Activated naive CD4-positive, alpha-beta T cell treated with Interleukin-2 at 50 U/mL for 16 hours (primary cell): Measurements from ENCODE around the gene PRODH.
"Not testable (repeated sequence)": the region's sequence is repeated elsewhere in the genome, so short reads cannot be mapped to it uniquely, and the experiment has no call there.

Source experiments
- DNase-seq: peaks from one replicate; pipeline ENCODE4 v3.0.0-alpha.2; 2020

PRODH gene

DNA sequence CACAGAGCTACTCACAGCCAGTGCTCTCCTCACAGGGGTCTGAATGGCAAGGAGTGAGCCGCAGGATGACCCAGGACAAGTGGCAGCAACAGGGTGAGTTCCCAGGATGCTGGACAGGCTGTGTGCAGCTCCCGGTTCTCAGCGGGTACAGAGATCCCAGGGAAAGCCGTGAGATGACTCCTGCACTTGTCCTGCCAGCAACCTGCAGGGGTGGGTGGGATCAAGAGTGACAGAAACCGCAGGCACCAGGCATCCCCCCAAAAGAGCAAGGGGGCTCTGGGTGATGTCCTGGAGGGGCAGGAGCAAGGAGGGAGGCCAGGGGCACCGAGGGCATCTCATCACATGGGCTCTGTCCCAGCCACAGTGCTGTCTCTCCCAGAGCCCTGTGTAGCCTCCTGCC is 15.9 kb upstream of the PRODH start:
- DNase-seq: no peak

DNA sequence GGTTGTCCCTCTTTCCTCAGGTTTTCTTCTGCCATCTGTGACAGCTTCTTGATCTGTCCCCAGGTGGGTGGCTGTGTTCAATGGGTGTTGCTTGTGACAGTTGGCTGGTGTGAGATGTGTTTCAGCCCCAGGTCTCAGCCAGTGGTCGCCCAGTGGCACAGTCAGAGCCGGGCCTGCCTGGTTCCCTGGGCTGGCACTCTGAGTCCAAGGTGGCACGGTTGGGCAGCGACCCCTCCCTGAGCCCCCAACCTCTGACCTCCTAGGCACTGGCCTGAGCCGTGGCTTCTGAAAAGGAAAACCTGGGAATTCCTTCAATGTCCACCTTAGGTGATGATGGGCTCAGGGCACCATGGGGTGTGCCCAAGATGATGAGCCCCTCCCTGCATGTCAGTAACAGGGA is 14.0 kb upstream of the PRODH start:
- DNase-seq: peak; percentile 1

DNA sequence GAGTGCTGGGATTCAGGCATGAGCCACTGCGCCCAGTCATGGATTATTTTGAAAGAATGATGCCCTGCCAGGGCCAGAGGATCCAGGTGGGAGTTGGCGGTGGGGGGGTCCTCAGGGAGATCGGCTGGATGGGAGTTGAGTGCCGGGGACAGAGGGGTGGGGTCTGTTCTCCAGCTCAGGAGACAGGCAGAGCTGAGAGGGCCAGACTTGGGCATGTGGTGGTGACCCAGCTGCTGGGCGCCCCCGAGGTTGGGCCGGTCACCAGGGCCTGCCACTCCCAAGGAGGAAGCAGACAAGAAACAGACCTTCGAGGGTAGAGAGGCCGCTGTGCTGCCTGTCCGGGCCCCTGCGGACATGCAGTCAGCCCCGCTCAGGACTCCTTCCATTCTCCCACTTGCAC is 11.8 kb upstream of the PRODH start:
- DNase-seq: no peak

DNA sequence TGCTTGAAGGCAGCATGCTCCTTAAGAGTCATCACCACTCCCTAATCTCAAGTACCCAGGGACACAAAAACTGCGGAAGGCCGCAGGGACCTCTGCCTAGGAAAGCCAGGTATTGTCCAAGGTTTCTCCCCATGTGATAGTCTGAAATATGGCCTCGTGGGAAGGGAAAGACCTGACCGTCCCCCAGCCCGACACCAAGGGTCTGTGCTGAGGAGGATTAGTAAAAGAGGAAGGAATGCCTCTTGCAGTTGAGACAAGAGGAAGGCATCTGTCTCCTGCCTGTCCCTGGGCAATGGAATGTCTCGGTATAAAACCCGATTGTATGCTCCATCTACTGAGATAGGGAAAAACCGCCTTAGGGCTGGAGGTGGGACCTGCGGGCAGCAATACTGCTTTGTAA is 11.0 kb upstream of the PRODH start:
- DNase-seq: not testable (repeated sequence)

DNA sequence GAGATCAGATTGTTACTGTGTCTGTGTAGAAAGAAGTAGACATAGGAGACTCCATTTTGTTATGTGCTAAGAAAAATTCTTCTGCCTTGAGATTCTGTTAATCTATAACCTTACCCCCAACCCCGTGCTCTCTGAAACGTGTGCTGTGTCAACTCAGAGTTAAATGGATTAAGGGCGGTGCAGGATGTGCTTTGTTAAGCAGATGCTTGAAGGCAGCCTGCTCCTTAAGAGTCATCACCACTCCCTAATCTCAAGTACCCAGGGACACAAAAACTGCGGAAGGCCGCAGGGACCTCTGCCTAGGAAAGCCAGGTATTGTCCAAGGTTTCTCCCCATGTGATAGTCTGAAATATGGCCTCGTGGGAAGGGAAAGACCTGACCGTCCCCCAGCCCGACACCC is 2.6 kb upstream of the PRODH start:
- not testable (repeated sequence) for DNase-seq

DNA sequence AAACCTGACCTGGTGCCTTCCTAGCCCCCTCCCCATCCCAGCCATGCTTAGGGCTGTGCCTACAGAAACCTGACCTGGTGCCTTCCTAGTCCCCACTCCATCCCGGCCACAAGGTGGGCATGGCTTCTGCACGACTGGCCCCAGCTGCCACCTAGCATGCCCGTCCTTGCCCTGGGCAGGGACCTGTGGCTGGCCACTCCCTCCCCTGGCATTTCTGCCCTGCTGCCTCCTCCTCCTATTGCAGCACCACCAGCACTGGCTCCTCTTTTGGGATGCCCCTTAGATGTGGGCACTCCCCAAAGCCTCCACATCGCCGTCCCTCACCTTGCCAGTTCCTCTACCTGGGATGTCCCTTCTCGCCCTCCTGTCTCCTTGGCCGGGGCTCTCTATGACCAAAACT is 1.4 kb downstream of the PRODH start:
- not testable (repeated sequence) for DNase-seq

DNA sequence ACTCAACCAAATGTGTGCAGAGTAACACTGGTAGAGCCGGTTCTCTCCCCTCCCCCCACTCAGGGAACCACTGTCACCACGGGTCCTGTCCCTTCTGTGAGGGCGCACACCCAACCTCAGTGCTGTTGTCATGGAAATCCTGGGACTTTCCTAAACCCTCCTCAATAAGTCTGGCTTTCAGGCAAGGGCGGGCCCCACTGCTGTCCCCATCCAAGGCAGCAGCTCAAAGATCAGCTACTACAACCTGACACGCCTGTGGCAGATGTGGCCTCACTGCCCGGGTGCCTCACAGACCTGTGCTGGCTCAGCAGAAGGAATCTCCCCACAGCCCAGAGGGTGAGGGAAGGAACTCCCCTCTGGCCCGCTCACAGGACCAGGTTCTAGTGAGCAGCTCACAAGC is 2.2 kb downstream of the PRODH start:
- no peak for DNase-seq

DNA sequence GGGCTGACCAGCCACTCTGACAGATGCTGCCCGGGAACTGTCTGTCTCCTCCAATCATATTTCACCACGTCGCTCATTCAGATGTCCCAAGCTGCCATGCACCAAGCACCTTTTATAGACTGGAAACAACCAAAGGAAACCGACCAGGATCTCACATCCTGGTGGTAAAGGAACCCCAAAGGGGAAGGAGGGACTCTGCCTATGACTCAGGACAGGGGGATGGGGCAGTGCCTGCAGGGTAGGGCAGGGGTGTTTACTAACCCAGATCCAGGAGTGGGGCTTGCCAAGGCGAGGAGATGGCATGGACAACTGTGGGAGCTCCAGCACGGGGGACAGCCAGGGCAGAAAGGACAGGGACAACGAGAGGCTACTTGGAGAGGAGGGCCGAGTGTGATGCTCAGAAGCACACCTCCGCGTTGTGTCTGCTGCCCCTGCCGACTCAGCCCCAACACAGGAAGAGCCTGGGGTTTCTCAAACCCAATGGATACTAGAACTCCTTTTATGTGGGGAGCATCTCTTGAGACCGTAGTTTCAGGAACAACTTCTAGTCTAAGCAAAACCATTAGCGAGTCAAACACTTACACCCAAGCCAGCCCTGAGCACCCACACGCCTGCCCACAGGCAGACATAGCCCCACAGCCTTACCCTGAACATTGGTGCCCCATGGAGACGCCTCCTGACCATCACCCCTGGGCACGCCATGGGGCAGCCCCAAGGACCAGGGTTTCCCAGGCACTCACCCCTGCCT is 4.0 kb downstream of the PRODH start:
- DNase-seq: no peak

DNA sequence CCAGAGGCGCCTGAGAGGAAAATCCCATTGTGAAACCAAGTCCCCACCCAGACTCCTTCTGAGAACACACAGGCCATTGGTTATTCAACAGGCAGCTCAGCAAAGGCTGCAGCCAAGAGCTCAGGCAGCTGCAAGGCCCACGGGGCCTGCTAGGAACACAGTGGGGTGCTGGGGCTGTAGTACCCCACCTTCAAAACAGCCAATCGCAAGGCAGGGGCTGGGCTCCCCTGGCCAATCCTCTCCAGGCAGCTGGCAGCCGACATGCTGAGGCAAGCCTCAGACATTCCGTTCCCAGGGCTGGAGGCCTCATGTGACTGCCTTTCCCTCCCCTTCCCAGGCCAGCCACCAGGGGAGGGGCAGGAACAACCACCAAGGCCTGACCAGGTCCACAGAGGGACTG is 6.6 kb downstream of the PRODH start:
- DNase-seq: no peak

DNA sequence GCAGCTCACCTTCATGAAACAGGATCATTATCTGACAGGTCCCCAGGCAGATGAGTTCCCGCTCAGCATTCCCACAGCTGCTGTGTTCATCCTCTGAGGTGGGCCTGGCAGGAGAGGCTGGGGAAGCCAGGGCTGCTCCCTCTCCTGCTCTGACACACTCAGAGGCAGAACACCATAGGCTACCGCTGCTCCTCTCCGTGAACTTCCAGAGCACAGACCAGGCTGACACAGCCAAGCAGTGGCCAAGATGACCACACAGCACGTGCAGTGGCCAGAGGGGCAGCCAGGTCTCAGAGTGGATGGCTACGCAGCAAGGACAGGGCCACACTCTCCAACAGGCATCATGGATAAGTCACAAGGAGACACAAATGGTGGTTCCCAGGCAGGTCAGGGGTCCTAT is 8.5 kb downstream of the PRODH start:
- no peak for DNase-seq

DNA sequence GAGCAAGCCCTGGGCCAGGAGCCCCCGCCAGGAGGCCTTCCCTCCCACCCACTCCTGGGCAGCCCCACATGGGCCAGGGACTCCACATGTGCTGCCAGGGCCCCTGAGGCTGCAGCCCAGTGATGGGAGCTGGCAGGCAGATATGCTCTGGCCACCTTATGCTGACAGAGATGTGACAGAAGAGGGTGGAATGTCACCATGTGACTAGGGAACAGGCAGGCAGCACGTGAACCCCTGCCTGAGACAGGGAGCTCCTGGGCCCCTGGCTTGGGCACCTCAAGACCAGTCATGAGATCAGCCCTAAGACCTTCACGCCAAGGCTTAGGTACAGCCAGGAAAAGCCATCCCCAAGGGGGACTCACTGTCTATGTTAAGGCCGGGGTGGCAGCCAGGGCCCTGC is 9.1 kb downstream of the PRODH start:
- no peak for DNase-seq

DNA sequence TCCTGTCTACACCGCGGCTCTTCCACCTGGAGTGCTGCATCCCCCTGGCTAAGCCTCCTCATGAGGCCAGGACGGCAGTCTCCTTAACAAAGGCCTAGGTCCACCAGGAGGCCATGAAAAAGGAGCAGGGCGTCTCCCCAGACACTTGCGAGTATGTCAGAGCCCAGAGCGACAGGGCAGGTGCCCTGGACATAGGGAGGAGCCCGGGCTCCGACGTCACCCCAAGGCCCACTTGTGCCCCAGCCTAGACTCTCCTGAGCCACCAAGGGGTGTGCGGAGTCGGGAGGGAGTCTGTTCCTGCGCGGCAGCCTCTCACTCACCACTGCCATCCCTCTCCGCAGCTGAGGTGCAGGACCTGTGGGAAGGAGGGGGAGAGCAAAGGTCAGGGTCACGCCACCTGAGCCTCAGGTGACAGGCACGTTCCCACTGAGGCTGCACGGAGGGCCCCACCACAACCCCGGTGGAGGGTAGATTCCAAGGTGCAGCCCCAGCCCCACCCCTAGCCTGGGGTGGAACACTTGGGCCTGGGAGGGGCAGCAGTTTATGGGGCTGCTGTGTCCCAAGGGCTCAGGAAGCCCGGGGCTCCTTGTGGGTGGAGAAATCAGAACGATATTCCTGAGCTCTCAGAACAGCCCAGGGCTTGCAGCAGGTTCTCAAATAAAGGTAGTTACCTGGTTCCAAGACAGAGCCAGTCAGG is 10.6 kb downstream of the PRODH start:
- no peak for DNase-seq

DNA sequence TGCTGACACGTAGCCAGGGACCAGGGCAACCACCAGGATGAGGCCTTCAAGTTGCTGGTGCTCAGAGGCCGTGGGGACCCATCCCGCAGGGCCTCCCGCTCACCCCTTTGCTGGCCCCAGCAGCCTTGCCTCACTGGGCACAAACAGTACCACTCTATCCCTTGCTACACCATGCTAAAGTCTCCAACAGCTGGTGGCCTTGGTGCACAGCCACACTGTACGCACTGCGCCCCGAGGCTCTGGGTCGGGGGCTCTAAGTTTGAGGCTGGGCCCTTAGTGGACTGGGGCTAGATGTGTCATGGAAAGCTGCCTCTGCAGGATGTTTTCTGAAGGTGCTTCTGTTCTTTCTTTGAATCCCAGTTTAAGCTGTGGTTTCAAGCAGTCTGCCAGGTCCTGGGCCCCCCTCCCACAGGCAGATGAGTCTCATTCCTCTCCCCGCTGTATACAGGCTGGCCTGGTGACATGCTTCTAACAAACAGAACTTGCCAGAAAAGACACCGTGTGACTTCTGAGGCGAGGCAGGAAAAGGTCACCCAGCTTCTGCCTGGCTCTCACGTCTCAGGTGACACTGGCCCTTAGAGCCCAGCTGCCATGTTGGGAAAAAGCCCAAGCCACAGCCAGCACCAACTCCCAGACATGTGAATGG is 15.7 kb downstream of the PRODH start:
- not testable (repeated sequence) for DNase-seq

DNA sequence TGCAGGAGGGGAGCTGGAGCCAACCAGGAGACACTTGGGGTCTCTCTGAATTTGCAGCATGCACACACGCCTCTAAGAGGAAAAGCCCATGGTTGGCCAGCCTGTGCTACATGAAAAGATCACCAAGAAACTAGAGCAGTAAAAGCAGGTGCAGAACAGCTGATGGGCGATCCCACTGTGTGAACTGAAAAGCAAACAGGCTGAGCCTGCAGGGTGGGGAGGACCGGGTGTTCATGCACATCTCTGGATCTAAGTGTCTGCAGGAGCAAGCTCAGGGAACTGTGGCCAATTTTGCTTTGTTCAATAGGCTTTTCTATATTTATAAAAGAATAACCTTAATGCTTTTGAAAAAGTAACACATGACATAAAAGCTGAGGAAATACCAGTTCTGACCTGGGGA is 18.3 kb downstream of the PRODH start:
- not testable (repeated sequence) for DNase-seq

DNA sequence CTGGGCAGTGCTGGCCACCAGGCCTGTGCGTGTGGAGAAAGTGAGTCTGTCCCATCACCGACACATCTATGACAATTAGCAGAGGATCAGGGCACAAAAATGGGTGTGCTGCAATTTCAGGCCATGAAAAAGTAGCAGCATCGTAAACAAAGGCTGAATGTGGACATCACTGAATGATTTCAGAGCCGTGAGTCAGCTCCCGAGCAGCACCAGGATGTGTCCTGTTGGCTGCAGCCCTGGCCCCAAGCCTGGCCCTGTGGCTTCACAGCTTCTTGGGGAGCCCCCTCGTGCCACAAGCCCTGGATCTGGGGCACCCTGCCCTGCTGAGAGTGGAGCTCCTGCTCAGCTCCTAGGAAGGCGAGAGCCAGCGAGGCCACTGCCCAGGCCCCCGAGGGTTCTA is 20.5 kb downstream of the PRODH start:
- DNase-seq: not testable (repeated sequence)

DNA sequence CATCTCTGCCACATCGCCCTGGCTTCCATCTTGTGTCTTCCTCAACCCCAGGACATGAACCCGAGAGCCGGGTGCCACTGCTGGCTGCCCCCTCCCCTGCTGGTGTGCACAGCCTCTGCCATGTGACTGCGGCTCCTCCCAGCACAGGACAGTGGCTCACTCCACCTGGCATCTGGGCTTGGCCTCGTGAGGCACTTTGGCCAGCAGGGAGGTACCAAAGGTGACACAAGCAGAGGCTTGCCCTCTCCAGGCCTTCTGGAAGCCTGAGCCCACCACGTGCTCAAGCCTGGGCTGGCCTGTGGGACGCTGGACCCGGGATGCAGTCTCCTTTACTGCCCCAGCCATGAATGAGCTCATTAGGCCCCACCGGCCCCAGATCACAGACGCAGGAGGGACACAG is 21.5 kb downstream of the PRODH start:
- not testable (repeated sequence) for DNase-seq

DNA sequence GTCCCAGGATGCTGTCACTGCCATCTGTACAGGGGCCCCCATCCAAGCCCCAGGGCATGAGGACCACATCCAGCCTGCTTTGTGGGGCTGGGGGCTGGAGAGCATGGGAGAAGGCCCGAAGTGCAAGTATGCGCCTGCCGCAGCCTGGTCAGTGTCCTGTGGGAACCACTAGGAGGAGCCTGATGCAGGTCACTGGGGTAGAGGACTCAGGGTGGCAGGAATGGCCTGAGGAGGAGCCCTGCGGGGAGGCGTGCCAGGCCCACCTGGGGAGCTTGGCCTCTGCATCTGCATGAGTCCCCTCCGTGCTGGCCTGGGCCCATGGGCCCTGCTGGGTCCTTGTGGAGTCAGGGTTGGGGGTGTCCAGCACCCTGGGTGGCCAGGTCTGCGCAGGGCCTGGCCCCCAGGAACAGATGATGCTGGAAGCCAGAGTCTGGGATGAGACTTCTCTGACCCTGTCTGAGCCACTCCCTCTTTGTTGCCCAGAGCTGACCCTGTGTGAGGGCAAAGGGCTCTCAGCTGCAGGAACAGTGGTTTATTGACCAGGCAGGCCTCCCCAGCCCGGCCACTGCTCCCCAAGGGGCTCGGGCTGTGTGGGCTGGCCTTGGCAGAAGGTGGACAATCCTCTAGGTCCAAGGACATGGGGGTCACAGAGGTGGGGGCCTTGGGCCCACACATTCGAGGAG is 23.7 kb downstream of the PRODH start:
- not testable (repeated sequence) for DNase-seq

DNA sequence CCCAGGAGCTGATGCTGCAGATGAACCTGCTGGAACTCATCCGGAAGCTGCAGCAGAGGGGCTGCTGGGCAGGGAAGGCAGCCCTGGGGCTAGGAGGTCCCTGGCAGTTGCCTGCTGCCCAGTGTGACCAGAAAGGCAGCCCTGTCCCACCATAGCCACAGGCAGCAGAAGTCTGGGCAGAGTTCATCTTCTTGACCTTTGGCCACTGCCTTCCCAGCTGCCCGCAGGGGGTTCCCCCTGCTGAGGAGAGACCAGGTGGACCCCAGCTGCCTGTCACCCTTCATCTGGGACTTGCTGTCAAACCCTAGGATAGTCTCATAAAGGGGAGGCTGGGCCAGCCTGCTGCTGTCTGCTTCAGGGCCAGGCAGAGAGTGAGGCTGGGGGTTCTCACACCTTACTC is 24.6 kb downstream of the PRODH start:
- not testable (repeated sequence) for DNase-seq

DNA sequence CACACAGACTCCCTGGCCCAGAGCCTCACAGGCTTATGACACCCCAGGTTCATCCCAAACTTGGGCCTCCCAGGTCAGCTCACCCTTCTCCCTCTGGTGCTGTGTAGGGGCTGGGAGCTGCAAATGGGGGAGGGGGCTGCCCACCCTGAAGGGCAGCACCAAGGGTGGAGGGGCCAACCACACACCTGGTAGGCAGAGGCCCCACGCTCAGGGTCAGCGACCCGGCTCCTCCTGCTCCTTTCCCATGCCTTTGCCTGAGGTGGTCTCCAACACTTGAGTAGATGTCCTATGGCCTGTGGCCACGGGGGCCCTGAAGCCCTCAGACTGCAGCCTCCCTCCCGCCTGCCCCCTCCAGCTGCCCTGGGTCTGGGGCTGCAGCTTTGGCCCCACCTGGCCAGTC is 26.5 kb downstream of the PRODH start:
- no peak for DNase-seq

DNA sequence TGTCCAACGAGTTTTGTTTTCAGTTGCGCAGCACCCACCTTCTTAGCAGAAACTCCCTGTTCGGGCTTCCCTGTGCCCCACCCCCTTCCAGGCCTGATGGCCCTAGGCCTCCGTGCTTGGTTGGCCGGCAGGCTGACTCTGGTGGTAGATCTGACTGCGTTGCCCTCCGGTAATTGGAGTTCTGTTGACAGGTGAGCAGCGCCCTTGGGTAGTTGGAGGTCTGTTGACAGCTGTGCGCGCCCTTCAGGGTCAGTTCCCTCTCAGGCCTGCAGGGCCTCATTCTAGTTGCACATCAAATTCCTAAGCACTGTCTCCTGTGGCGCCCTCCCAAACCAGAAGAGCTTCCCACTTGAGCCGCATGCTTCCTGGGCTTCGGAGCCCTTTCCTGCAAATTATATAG is 29.2 kb downstream of the PRODH start:
- DNase-seq: no peak

DNA sequence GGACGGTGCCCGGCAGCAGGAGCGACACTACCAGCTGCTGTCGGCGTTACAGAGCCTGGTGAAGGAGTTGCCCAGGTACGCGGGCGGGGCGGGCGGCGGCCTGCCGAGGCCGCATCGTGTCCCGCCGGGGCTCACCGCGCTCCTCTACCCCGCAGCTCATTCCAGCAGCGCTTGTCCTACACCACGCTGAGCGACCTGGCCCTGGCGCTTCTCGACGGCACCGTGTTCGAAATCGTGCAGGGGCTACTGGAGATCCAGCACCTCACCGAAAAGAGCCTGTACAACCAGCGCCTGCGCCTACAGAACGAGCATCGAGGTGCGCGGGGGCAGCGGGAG is 29.7 kb downstream of the PRODH start:
- not testable (repeated sequence) for DNase-seq

DNA sequence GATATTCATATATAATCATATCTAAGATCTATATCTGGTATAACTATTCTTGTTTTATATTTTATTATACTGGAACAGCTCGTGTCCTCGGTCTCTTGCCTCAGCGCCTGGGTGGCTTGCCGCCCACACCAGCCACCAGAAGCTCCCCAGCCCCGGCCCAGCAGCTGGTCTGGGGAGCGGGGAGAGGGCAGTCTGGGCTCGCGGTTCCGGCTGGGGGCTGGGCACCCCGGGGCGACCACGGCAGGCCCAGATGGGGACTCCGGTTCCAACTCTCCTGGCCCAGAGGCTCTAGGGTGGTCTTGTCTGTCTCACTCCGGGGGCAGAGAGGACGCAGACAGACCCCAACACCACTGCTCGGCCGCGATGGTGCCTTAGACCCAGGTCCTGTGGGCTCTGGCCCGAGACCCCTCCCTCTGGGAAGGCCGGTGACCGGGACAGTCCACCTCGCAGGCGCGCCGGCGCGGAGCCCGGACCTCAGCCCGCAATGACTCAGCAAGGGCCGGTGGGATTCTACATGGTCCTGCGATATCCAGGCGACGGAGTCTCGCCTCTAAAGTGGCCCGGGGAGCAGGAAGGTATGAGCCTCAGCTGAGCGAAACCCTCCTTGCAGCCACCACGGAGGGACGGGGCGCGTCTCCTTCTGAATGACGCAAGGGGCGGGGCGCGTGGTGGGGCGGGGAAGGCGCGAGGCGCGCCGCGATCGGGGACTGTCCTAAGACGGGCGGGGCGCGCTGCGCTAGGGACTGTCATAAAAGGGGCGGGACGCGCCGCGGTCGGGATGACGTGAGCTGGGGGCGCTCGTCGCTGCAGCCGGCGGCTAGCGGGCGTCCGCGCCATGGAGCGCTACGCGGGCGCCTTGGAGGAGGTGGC is 30.3 kb downstream of the PRODH start, which contains the start of gene DGCR6:
Gene DGCR6 (plus strand): TSS at position 781 of the 870 bp plus-strand sequence. CDS start 55 bp downstream, at position 836.
- DNase-seq: no peak
